ENCODE measurements around the gene ZFHX3.
A peak's percentile ranks its signal among the peaks of the same experiment; 100 is the strongest.

Gene ZFHX3

GRCh38 chr16:72935896-72936295 is 112.0 kb downstream of the ZFHX3 start:
- no peak for DNase-seq (ENCODE audit: extremely low read depth, low read depth)
- no peak for TF ChIP-seq CTCF (IDR thresholded peaks at IDR 0.05; ENCODE audit: low read depth, low read length)

DNA sequence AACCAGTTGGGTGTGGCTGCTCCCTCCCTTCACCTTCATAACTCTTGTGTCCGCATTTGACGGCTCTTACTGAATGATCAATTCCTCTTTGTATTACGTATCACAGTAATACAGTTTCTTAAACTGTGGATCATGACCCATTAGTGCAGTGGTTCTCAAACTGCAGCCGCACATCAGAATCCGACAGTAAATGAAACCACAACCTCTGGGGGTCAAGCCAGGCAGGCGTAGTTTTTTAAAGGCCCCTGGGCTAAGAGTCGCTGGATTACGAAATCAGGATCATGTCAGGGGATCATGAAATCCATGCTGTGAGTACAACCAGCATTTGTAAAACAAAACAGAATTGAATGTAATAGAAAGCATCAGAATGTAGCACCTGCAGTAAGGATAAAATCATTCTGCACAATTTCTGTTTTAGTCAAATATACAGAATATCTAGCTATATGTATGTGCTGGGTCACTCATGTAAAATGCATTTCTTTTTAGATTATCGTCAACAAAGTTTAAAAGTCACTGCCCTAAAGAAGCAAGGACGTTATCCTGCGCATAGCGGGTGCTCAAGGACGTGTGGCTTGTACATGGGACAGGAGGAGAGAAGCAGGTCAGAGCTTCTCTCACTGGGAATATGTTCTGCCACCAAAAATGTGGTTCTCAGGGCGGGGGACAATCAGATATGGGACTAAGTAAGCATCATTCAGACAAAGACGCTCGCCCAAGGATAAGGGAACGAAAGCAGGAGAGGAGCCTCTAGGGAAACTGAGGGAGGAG is 113.1 kb downstream of the ZFHX3 start:
- no peak for TF ChIP-seq CTCF (IDR thresholded peaks at IDR 0.05; ENCODE audit: low read depth, low read length)
- peak; percentile 29 for DNase-seq (ENCODE audit: extremely low read depth, low read depth)

DNA sequence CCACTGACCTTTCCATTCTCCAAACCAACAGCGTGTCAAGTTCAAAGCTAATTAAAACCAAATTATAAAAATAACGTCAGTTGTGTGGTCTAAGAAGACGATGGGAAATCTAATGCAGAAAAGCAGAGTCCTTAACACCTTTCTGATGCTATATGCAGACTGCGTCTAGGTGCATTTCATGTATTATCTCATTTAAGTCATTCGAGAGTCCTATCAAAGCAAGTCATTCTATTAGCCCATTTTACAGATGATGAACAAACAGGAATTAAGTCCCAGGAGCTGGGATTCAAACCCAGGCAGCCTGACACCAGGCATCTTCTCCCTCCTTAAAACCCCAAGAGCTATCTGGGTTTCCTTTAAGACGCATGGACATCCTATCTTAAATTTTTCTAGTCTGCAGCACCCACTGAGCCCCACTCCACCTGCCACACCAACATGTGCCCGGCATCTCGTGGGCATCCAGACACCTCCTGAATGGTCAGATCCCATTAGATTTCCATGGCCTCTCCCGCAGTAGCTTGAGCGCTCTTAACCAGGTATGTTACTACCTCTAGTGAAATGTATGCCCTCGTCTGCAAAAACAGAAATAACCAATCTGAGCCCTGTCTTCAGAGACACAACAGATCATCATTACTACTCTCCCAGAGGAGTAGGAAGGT is 115.1 kb downstream of the ZFHX3 start:
- DNase-seq (ENCODE audit: extremely low read depth, low read depth), result no peak
- no peak for TF ChIP-seq CTCF (IDR thresholded peaks at IDR 0.05; ENCODE audit: low read depth, low read length)

GRCh38 chr16:72932050-72932449 is 115.9 kb downstream of the ZFHX3 start:
- DNase-seq (ENCODE audit: extremely low read depth, low read depth), result no peak
- no peak for TF ChIP-seq CTCF (IDR thresholded peaks at IDR 0.05; ENCODE audit: low read depth, low read length)

- no peak for DNase-seq (ENCODE audit: extremely low read depth, low read depth)
- no peak for TF ChIP-seq CTCF (IDR thresholded peaks at IDR 0.05; ENCODE audit: low read depth, low read length)
Observed at GRCh38 chr16:72930396-72930795, 117.5 kb downstream of the ZFHX3 start.

DNA sequence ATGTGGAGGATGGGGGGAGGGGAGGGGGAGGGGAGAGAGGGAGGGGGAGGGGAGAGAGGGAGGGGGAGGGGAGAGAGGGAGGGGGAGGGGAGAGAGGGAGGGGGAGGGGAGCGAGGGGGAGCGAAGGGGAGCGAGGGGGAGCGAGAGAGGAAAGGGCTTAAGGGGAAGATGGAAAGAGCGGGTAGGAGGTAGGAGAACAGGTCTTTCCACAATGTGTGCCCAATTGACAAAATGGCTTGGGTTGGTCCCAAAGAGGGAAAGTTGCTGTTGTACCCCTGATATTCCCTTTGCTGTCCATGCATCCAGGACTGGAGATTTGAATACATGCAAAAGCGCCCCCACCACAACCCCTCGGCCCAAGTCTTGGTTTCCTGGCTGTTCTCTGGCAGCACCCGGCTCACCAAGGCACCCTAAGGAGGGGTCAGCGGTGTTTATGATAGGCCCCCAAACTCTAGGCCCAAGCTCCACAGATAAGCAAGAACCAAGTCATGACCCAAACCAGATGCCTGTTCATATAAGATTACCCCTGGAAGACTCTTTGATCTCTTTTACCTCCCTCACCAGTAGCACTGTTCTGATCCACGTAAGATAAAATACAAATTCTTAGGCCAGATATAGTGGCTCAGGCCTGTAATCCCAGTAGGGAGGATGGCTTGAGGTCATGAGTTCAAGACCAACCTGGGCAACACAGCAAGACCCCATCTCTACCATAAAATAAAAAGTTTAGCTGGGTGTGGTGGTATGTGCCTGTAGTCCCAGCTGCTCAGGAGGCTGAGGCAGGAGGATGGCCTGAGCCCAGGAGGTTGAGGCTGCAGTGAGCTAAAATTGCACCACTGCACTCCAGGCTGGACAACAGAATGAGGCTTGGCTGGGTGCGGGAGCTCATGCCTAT is 119.6 kb downstream of the ZFHX3 start:
- no peak for TF ChIP-seq CTCF (IDR thresholded peaks at IDR 0.05; ENCODE audit: low read depth, low read length)
- DNase-seq (ENCODE audit: extremely low read depth, low read depth), result no peak

Measured in AG09319 (cell line).